ENCODE measurements around the gene MAMDC2.
A peak's percentile ranks its signal among the peaks of the same experiment; 100 is the strongest.

MAMDC2 gene

GRCh38 chr9:70111042-70111602 lies 67.5 kb downstream of the MAMDC2 start:
- peak; percentile 84 for DNase-seq

- peak; percentile 81 for DNase-seq
Measured at GRCh38 chr9:70111641-70112236, 68.1 kb downstream of the MAMDC2 start.

- DNase-seq: no peak
Measured at GRCh38 chr9:70112981-70113380, 69.3 kb downstream of the MAMDC2 start.

GRCh38 chr9:70113403-70114022 lies 69.9 kb downstream of the MAMDC2 start:
- peak; percentile 67 for DNase-seq

GRCh38 chr9:70114898-70115297 lies 71.2 kb downstream of the MAMDC2 start:
- no peak for DNase-seq

- no peak for DNase-seq
Measured at GRCh38 chr9:70117835-70118319, 74.2 kb downstream of the MAMDC2 start.

GRCh38 chr9:70119786-70120185 lies 76.1 kb downstream of the MAMDC2 start:
- no peak for DNase-seq

- DNase-seq: peak; percentile 96
Measured at GRCh38 chr9:70120834-70121510, 77.3 kb downstream of the MAMDC2 start.

- DNase-seq: no peak
Measured at GRCh38 chr9:70121818-70122436, 78.3 kb downstream of the MAMDC2 start.

GRCh38 chr9:70123695-70124094 lies 80.0 kb downstream of the MAMDC2 start:
- DNase-seq: no peak

- DNase-seq: no peak
Measured at GRCh38 chr9:70125621-70126263, 82.1 kb downstream of the MAMDC2 start.

GRCh38 chr9:70127036-70127435 lies 83.4 kb downstream of the MAMDC2 start:
- DNase-seq: no peak

- DNase-seq: no peak
Measured at GRCh38 chr9:70127540-70128416, 84.1 kb downstream of the MAMDC2 start.

- peak; percentile 58 for DNase-seq
Measured at GRCh38 chr9:70130266-70130665, 86.6 kb downstream of the MAMDC2 start.

- no peak for DNase-seq
Measured at GRCh38 chr9:70131296-70131695, 87.6 kb downstream of the MAMDC2 start.

GRCh38 chr9:70133253-70134208 lies 89.9 kb downstream of the MAMDC2 start:
- DNase-seq: no peak

GRCh38 chr9:70134360-70134759 lies 90.7 kb downstream of the MAMDC2 start:
- no peak for DNase-seq

- DNase-seq: no peak
Measured at GRCh38 chr9:70135176-70135575, 91.5 kb downstream of the MAMDC2 start.

- no peak for DNase-seq
Measured at GRCh38 chr9:70136632-70137031, 93.0 kb downstream of the MAMDC2 start.

- no peak for DNase-seq
Measured at GRCh38 chr9:70137577-70137976, 93.9 kb downstream of the MAMDC2 start.

GRCh38 chr9:70142101-70142500 lies 98.5 kb downstream of the MAMDC2 start:
- DNase-seq: no peak
